NCI-H226 (cell line): ENCODE measurements around the gene DHRS9.

Source experiments
- DNase-seq: peaks from one replicate; pipeline ENCODE4 v3.0.0-alpha.2; 2015

The DHRS9 gene

GRCh38 chr2:169136885-169137534 lies 67.6 kb downstream of the DHRS9 start:
- DNase-seq, result no peak

GRCh38 chr2:169137924-169138323 lies 68.6 kb downstream of the DHRS9 start:
- DNase-seq, result no peak

- no peak for DNase-seq
Observed at GRCh38 chr2:169139145-169139544, 69.8 kb downstream of the DHRS9 start.

GRCh38 chr2:169139993-169140767 lies 70.8 kb downstream of the DHRS9 start:
- DNase-seq, result no peak

GRCh38 chr2:169141713-169142352 lies 72.5 kb downstream of the DHRS9 start:
- peak; percentile 54 for DNase-seq

- no peak for DNase-seq
Observed at GRCh38 chr2:169143998-169144397, 74.6 kb downstream of the DHRS9 start.
